DMS153 treated with DMSO at 0.1 percent for 48 hours (cell line): Measurements from ENCODE around the gene KRTAP12-1.

ENCODE experiments used
- DNase-seq: peaks from one replicate; lab custom pipeline; 2025; ENCODE audit not compliant: unreplicated experiment; lab: John Stamatoyannopoulos, UW

The KRTAP12-1 gene

DNA sequence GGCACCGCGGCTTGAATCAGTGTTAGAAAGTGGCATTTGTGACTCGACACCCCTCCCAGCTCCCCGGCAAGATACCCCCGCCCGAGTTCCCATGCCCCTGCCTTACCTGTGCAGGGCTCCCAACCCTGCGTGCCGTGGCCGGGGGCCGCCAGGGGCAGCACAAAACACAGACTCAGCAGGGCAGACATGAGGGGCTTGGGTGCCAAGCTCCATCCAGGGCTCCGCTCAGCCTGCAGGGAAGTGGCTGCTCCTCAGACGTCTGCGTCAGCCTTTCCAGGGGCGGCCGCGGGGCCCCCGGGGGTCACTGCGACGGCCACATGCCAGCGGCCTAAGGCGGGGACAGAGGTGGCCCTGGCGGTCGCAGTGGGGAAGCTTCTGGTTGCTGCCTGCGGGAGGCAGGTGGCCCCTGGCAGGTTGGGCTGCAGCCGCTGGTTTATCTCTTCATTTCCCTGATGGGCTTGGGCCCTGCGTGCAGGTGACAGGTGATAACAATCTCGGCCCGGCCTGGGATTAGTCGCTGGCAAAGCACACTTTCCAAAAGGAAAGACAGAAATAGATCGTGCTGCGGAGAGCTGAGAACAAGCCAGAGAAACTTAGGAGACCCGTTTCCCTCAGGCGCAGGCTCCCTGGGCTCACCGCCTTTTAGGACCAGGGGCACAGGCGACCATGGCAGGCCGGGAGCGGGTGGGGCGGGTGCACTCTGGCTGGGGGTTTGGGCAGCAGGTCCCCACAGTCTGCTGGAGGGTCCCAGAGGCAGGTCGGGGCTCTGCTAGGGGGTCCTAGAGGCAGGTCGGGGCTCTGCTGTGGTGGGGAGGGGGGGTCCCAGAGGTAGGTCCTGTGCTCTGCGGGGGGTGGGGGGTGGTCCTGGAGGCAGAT is 29.6 kb upstream of the KRTAP12-1 start, which contains the start of gene TSPEAR:
Gene TSPEAR (minus strand): TSS at position 246 of the 876 bp plus-strand sequence. CDS start 58 bp downstream, at position 188.
- peak; percentile 54 for DNase-seq

- DNase-seq: peak; percentile 88
Measured at GRCh38 chr21:44710756-44711326, 28.9 kb upstream of the KRTAP12-1 start.

DNA sequence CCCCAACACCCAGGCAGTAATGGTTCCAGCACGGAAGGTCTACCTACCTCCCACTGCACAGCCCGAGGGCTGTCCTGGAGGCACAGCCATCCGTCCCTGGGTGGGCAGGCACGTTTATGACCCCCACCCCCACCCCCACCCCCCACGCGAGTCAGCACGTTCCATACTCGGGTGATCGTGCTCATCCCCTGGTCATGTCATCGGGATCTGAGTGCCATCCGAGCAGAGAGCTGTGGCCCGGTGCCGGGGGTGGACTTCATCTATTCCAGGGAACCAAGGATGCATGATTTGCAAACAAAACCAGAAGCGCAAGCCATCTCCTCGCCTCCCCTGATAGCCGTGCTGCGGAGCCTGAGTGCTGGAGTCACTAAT is 28.3 kb upstream of the KRTAP12-1 start:
- no peak for DNase-seq

- DNase-seq: peak; percentile 29
Measured at GRCh38 chr21:44709426-44710293, 27.7 kb upstream of the KRTAP12-1 start.

GRCh38 chr21:44708866-44709425 is 27.0 kb upstream of the KRTAP12-1 start:
- DNase-seq: no peak

- no peak for DNase-seq
Measured at GRCh38 chr21:44708213-44708865, 26.4 kb upstream of the KRTAP12-1 start.

- no peak for DNase-seq
Measured at GRCh38 chr21:44706706-44707581, 25.0 kb upstream of the KRTAP12-1 start.

- no peak for DNase-seq
Measured at GRCh38 chr21:44706026-44706705, 24.2 kb upstream of the KRTAP12-1 start.

DNA sequence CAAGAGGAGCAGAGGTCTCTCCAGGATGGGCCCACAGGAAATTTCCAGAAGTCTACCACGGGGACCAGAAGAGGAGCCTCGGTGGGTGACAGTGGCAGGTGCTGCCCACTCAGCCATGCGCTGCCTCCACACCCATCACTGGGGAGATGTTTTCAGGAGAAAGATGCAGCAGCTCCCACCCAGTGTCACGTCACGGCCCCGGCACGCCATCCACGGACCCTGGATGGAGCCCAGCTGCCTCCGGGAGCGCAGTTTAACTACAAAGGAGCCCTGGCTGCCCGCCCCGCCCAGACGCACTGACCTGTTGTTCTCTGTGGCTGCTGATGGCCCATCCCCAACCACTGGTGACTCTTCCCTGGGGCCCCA is 22.7 kb upstream of the KRTAP12-1 start:
- DNase-seq: no peak

DNA sequence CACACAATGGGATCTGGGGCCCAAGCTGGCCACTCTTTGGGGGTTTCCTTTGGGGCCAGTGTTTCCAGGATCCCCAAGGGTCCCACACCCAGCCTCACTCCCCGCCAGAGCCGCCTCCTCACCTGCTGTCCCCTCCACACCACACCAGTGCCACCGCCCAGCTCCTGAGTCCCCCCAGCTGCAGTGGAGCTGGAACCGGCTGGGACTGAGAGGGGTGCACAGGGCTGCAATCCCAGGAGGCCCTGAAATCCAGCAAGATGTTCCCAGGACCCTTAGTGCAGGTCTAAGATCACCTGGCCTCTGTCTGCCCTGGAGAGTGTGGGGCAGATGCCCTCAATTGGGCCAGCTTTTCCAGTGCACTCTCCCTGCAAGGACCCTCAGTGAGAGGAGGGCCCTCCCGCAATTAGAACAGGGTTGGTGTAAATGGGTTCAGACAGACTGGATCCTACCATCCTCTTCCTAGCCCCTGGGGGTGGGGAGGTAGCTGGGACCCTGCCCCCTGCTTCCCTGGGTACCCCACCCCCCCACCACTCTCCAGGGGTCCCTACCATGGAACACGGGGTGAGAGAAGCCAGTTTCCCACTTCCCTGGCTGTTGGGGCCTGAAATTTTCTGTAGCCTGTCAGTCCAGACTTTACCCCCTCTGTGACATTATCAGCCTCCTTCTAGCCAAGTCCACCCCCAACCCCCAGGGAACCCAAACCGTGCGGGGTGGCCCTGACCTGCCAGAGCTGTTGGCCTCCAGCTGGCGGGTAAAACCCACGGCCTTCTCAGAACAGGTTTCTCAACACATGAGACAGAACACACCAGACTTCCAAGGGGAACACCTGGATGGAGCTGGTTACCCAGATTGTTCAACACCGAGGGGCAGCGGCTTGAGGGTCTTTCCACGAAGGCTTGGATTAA is 22.0 kb upstream of the KRTAP12-1 start:
- DNase-seq: no peak

DNA sequence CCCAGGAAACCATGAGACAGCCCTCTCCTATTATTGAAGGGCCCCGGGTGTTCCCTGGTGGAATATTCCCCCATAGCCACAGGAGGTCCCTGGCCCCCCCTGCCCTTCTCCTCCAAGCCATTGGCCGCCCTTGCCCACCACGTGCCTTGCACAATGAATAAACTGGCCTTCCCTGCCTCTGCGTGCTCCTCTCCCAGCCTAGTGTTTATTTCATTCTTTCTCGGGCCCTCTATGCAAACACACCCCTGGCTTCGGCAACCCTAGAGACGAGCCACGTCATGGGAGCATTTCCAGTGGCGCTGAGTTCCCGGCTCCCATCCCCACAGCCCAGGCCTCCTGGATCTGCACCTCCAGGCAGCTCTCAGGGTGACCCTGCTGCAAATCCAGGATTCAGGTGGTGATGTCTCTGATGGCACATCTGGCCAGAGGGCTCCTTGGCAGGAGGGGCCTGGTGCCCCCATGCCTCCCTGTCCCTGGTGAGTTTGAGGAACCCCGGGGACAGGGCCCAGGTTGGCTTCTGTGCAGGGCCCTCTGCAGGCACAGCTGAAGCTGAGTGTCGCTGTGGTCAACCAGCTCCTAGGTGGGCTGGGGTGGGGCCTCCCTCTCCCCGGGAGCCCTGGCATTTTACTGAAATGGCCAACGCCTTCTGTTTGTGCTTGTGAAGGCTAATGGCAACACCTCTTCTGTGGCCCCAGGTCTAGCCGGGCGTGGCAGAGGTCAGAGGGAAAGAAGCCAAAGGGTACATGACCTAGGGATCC is 21.2 kb upstream of the KRTAP12-1 start:
- DNase-seq: peak; percentile 72

DNA sequence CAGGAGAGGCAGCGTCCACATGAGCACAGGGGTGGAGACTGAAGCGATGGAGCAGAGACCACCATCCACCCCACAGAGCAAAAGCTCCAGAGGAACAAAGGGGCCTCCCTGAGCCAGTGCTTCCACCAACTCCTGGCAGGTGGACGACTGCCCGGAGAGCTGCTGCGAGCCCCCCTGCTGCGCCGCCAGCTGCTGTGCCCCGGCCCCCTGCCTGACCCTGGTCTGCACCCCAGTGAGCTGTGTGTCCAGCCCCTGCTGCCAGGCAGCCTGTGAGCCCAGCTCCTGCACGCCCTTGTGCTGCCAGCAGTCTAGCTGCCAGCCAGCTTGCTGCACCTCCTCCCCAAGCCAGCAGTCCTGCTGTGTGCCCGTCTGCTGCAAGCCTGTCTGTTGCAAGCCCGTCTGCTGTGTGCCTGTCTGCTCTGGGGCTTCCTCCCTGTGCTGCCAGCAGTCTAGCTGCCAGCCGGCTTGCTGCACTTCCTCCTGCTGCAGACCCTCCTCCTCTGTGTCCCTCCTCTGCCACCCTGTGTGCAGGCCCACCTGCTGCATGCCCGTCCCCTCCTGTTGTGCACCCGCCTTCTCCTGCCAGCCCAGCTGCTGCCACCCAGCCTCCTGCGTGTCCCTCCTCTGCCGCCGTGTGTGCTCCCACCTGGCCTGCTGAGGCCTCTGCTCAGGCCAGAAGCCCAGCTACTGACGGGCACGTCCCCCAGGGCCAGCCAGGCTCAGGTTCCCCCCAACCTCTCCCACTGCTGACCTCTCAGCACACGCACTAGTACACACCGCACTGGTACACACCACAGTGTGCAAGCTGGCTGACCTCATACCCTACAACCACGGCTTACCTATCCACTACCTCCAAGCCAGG is 20.4 kb upstream of the KRTAP12-1 start:
- DNase-seq: no peak

DNA sequence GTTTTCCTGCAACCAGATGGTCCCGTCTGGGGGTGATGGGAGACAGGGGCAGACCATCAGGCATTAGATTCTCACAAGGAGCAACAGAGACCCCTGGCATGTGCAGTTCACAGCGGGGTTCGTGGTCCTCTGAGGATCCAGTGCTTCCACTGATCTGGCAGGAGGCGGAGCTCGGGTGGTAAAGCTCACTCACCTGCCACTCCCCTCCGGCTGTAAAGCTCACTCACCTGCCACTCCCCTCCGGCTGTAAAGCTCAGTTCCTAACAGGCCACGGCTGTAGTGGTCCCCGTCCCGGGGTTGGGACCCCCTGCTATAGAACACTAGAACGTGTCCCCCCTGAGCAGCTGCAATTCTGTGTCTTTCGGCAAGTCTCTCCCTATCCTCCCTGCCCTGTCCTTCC is 19.6 kb upstream of the KRTAP12-1 start:
- DNase-seq: no peak

DNA sequence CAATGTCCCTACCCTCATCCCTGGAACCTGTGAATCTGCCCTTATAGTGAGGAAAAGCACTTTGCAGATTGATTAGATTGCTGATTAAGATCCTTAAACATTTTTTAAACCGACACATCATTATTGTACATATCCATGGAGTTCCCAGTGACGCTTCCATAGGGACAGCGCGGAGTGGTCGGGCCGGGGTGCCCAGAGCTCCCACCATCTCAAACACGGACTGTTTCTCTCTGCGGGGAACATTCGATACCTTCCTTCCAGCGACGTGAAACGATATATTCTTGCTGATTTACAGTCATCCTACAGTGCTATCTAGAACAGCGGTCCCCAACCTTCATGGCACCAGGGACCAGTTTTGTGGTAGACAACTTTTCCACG is 19.0 kb upstream of the KRTAP12-1 start:
- DNase-seq: no peak

GRCh38 chr21:44700101-44701022 is 18.4 kb upstream of the KRTAP12-1 start:
- DNase-seq: no peak
